ENCODE measurements around the gene LEFTY1. TPM values are rescaled to one million over a fixed set of nuclear protein-coding genes. Genes with fewer than 3 reads are reported as not detected.

The LEFTY1 gene
- total RNA-seq, 1 experiment from 2014 or later, result not detected

DNA sequence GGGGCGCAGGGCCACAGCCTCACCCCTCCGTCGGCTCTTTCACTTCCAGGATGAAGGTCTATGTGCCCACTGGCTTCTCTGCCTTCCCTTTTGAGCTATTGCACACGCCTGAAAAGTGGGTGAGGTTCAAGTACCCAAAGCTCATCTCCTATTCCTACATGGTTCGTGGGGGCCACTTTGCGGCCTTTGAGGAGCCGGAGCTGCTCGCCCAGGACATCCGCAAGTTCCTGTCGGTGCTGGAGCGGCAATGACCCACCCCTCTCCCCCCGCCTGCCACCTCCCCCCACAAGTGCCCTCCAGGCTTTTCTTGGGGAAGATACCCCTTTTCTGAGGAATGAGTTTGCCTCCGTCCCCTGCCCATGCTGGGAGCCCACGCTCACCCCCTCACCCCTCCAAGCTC lies 43.8 kb downstream of the LEFTY1 start:
- no peaks in the 10 kb centered on the region for H3K79me2 ChIP-seq (ENCODE audit: low read length)
- intact Hi-C loops (cut with micrococcal nuclease), result loop anchor here (2.0 to 5.0 kb wide), 3 partner anchors 72 to 370 kb away; no protein-coding TSS in a partner anchor
- H3K27ac ChIP-seq (ENCODE audit: low read length), result no peak overlapping the region
- no peak for DNase-seq
- H3K9me3 ChIP-seq (ENCODE audit: low read length), result no peaks in the 10 kb centered on the region
- H4K20me1 ChIP-seq (ENCODE audit: low read length), result no peaks in the 10 kb centered on the region
- H2AFZ ChIP-seq (ENCODE audit: low read length), result no peak overlapping the region
- no peaks in the 10 kb centered on the region for H3K9me2 ChIP-seq (replicated peaks; ENCODE audit: low read length)
- no peak for ATAC-seq
- no peaks in the 10 kb centered on the region for H3K4me1 ChIP-seq (ENCODE audit: insufficient read depth, low read length)
- BruUV-seq (replicated peaks), result no TSS peak
- no peak for TF ChIP-seq EZH2phosphoT487 (IDR thresholded peaks at IDR 0.05; ENCODE audit: borderline replicate concordance, low read length)
- TF ChIP-seq EZH2 (IDR thresholded peaks at IDR 0.05; ENCODE audit: low read length, unreplicated experiment), result no peak
- TF ChIP-seq CTCF (conservative IDR thresholded peaks at IDR 0.05; ENCODE audit: low read depth, low read length), result no peak
- H3K4me2 ChIP-seq (ENCODE audit: low read length), result no peak overlapping the region
- H3K4me3 ChIP-seq (ENCODE audit: low read length), result no peak overlapping the region
- POLR2A ChIA-PET (ENCODE audit: unreplicated experiment), result no interaction called here
- CTCF ChIA-PET, result interaction anchor here (1.4 kb wide), 1 partner anchor 72 kb away, joined by 3 read pairs; no protein-coding TSS in a partner anchor
- H3K36me3 ChIP-seq (ENCODE audit: low read depth, low read length), result peaks cover 21% of the 10 kb centered on the region; the same call in 1 of the 2 replicates
- no peaks in the 10 kb centered on the region for H3K27me3 ChIP-seq (ENCODE audit: low read length)
- H3F3A ChIP-seq (ENCODE audit: low read length, unreplicated experiment), result no peaks in the 10 kb centered on the region
- H3K9ac ChIP-seq (ENCODE audit: low read length), result no peak overlapping the region

- H3K4me2 ChIP-seq (ENCODE audit: low read length), result no peak overlapping the region
- H3K79me2 ChIP-seq (ENCODE audit: low read length), result no peaks in the 10 kb centered on the region
- no peaks in the 10 kb centered on the region for H3K4me1 ChIP-seq (ENCODE audit: insufficient read depth, low read length)
- H3K36me3 ChIP-seq (ENCODE audit: low read depth, low read length), result peaks cover 25% of the 10 kb centered on the region; the same call in 1 of the 2 replicates
- no peak overlapping the region for H2AFZ ChIP-seq (ENCODE audit: low read length)
- POLR2A ChIA-PET (ENCODE audit: unreplicated experiment), result interaction anchor here (0.6 kb wide), 1 partner anchor 18 kb away, joined by 4 read pairs; no protein-coding TSS in a partner anchor
- H3K4me3 ChIP-seq (ENCODE audit: low read length), result no peak overlapping the region
- intact Hi-C loops (cut with micrococcal nuclease), result loop anchor here (2.0 to 5.0 kb wide), 3 partner anchors 72 to 370 kb away; no protein-coding TSS in a partner anchor
- ATAC-seq (no peak), DNase-seq (no peak)
- H4K20me1 ChIP-seq (ENCODE audit: low read length), result no peaks in the 10 kb centered on the region
- no peaks in the 10 kb centered on the region for H3F3A ChIP-seq (ENCODE audit: low read length, unreplicated experiment)
- no peak overlapping the region for H3K27ac ChIP-seq (ENCODE audit: low read length)
- H3K9me3 ChIP-seq (ENCODE audit: low read length), result no peaks in the 10 kb centered on the region
- TF ChIP-seq EZH2 (IDR thresholded peaks at IDR 0.05; ENCODE audit: low read length, unreplicated experiment) (no peak), CTCF (conservative IDR thresholded peaks at IDR 0.05; ENCODE audit: low read depth, low read length) (no peak), EZH2phosphoT487 (IDR thresholded peaks at IDR 0.05; ENCODE audit: borderline replicate concordance, low read length) (no peak)
- CTCF ChIA-PET, result interaction anchor here (1.4 kb wide), 1 partner anchor 72 kb away, joined by 3 read pairs; no protein-coding TSS in a partner anchor
- BruUV-seq (replicated peaks), result no TSS peak
- no peak overlapping the region for H3K9ac ChIP-seq (ENCODE audit: low read length)
- H3K9me2 ChIP-seq (replicated peaks; ENCODE audit: low read length), result no peaks in the 10 kb centered on the region
- no peaks in the 10 kb centered on the region for H3K27me3 ChIP-seq (ENCODE audit: low read length)
Measured at GRCh38 chr1:225844236-225845061, 44.5 kb downstream of the LEFTY1 start.

DNA sequence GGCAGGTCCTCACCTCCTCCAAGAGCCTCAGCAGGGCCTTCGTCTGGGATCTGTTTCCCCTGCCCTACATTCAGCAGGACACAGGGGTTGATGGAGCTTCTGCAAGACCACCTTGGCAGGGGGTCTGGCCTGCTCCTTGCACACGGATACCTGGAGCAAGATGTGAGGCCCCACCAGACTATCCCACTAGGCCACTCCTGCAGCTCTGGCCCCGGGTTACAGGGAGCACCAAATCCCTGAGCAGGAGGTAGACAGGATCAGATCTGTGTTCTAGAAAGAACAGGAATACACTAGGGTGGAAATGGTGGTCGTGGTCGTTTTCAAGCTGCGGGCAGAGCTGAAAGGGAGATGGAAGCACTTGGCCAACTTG lies 45.5 kb downstream of the LEFTY1 start:
- H3K4me2 ChIP-seq (ENCODE audit: low read length), result no peak overlapping the region
- no peak overlapping the region for H3K27ac ChIP-seq (ENCODE audit: low read length)
- H3K9me2 ChIP-seq (replicated peaks; ENCODE audit: low read length), result no peaks in the 10 kb centered on the region
- H3K4me1 ChIP-seq (ENCODE audit: insufficient read depth, low read length), result no peaks in the 10 kb centered on the region
- intact Hi-C loops (cut with micrococcal nuclease), result no loop called here
- H3K4me3 ChIP-seq (ENCODE audit: low read length), result no peak overlapping the region
- no peaks in the 10 kb centered on the region for H3K9me3 ChIP-seq (ENCODE audit: low read length)
- H2AFZ ChIP-seq (ENCODE audit: low read length), result no peak overlapping the region
- BruUV-seq (replicated peaks), result no TSS peak
- no peaks in the 10 kb centered on the region for H3F3A ChIP-seq (ENCODE audit: low read length, unreplicated experiment)
- no peak overlapping the region for H3K9ac ChIP-seq (ENCODE audit: low read length)
- peaks cover 29% of the 10 kb centered on the region; the same call in 1 of the 2 replicates for H3K36me3 ChIP-seq (ENCODE audit: low read depth, low read length)
- no peak for ATAC-seq
- ChIA-PET CTCF (no interaction called here), POLR2A (ENCODE audit: unreplicated experiment) (interaction anchor here (0.6 kb wide), 1 partner anchor 17 kb away, joined by 4 read pairs; no protein-coding TSS in a partner anchor)
- DNase-seq, result no peak
- H3K79me2 ChIP-seq (ENCODE audit: low read length), result no peaks in the 10 kb centered on the region
- TF ChIP-seq CTCF (conservative IDR thresholded peaks at IDR 0.05; ENCODE audit: low read depth, low read length) (no peak), EZH2 (IDR thresholded peaks at IDR 0.05; ENCODE audit: low read length, unreplicated experiment) (no peak), EZH2phosphoT487 (IDR thresholded peaks at IDR 0.05; ENCODE audit: borderline replicate concordance, low read length) (no peak)
- no peaks in the 10 kb centered on the region for H3K27me3 ChIP-seq (ENCODE audit: low read length)
- H4K20me1 ChIP-seq (ENCODE audit: low read length), result no peaks in the 10 kb centered on the region
